ENCODE measurements around the gene KCNJ14. TPM values are rescaled to one million over a fixed set of nuclear protein-coding genes. Genes with fewer than 3 reads are reported as not detected.

Gene KCNJ14
- polyA plus RNA-seq, 1 of the 3 experiments (the other 2 are of a cell fraction): 1.2 TPM

DNA sequence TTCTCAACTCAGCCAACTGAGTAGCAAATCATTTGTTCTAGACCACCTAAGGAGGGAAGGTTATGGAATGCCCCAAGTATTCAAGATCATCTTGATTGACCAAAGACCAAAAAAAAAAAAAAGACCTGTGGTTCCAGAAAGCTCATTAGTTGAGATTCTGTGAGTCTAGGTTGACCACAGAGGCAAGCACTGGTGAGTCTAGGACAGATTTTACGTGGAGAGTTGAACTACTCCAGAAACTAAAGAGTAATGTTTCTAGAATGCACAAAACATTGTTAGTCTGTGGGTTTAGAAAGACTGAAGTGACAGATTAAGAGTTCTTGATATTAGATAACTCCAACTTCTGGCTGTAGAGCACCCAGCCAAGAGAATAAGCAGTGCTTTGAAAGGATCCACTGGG lies 9.8 kb downstream of the KCNJ14 start:
- Histone ChIP-seq H2AFZ (ENCODE audit: low read depth) (no peak overlapping the region), H3K9me2 (no peaks in the 10 kb centered on the region), H3K79me2 (ENCODE audit: insufficient read depth) (peaks cover 9% of the 10 kb centered on the region), H3K9me3 (no peaks in the 10 kb centered on the region), H3K27ac (ENCODE audit: low read depth in 2 of 2, low read length in 1 of 2) (no peak overlapping the region), H3K4me2 (no peak overlapping the region), H3K4me3 (ENCODE audit: low read depth in 2 of 2, low read length in 1 of 2) (no peak overlapping the region), H3K36me3 (replicated peaks in 1 of 2; ENCODE audit: control insufficient read depth in 1 of 2, insufficient read depth in 2 of 2, low read length in 1 of 2) (peaks cover 0 to 6% of the 10 kb centered on the region in 2 experiments), H3K4me1 (ENCODE audit: control insufficient read depth in 1 of 2, insufficient read depth in 2 of 2, low read depth in 1 of 2, low read length in 1 of 2) (peaks cover 5 to 13% of the 10 kb centered on the region in 2 experiments; a peak in 2 of 4 replicates), H4K20me1 (ENCODE audit: insufficient read depth) (peaks cover 5% of the 10 kb centered on the region), H3K27me3 (ENCODE audit: insufficient read depth) (no peaks in the 10 kb centered on the region), H3K9ac (no peak overlapping the region), H3F3A (replicated peaks; ENCODE audit: insufficient read depth) (peaks cover 11% of the 10 kb centered on the region)
- ChIA-PET POLR2A (no interaction called here), CTCF (no interaction called here)
- 100% methylated on average over 1 of the region's 1 CpG for WGBS (ENCODE audit: low lambda C conversion rate)
- TF ChIP-seq TAF1 (IDR thresholded peaks at IDR 0.05; ENCODE audit: borderline replicate concordance, low read depth, low read length) (no peak), FOXJ3 (CRISPR knock-in tag; IDR thresholded peaks at IDR 0.05) (no peak), GABPA (IDR thresholded peaks at IDR 0.05; ENCODE audit: low read depth) (no peak), EZH2phosphoT487 (IDR thresholded peaks at IDR 0.05; ENCODE audit: borderline replicate concordance, low read depth) (no peak), MAX (IDR thresholded peaks at IDR 0.05; ENCODE audit: low read depth) (no peak), GATA2 (CRISPR knock-in tag; IDR thresholded peaks at IDR 0.05) (no peak), NFIC (IDR thresholded peaks at IDR 0.05; ENCODE audit: borderline replicate concordance) (no peak), JUND (IDR thresholded peaks at IDR 0.05) (no peak), POLR2AphosphoS5 (IDR thresholded peaks at IDR 0.05; ENCODE audit: low read depth, low read length) (no peak), SMC3 (IDR thresholded peaks at IDR 0.05; ENCODE audit: low read depth, low read length) (no peak), REST (IDR thresholded peaks at IDR 0.05; ENCODE audit: low read depth, low read length) (no peak), RXRA (IDR thresholded peaks at IDR 0.05; ENCODE audit: borderline replicate concordance, low read depth) (no peak), FOSL2 (IDR thresholded peaks at IDR 0.05; ENCODE audit: borderline replicate concordance, low read depth) (no peak), IRF3 (IDR thresholded peaks at IDR 0.05; ENCODE audit: low read depth, low read length) (no peak)
- TF ChIP-seq, protein P1, sequence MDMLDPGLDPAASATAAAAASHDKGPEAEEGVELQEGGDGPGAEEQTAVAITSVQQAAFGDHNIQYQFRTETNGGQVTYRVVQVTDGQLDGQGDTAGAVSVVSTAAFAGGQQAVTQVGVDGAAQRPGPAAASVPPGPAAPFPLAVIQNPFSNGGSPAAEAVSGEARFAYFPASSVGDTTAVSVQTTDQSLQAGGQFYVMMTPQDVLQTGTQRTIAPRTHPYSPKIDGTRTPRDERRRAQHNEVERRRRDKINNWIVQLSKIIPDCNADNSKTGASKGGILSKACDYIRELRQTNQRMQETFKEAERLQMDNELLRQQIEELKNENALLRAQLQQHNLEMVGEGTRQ (IDR thresholded peaks at IDR 0.05; ENCODE audit: borderline replicate concordance, low read depth, low read length): no peak
- TF ChIP-seq, protein P2, sequence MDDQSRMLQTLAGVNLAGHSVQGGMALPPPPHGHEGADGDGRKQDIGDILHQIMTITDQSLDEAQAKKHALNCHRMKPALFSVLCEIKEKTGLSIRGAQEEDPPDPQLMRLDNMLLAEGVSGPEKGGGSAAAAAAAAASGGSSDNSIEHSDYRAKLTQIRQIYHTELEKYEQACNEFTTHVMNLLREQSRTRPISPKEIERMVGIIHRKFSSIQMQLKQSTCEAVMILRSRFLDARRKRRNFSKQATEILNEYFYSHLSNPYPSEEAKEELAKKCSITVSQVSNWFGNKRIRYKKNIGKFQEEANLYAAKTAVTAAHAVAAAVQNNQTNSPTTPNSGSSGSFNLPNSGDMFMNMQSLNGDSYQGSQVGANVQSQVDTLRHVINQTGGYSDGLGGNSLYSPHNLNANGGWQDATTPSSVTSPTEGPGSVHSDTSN (IDR thresholded peaks at IDR 0.05): no peak
- DNase-seq: no peak

All from SK-N-SH (cell line).